ENCODE measurements around the gene CYP2C9. TPM values are rescaled to one million over a fixed set of nuclear protein-coding genes. Genes with fewer than 3 reads are reported as not detected.
A peak's percentile ranks its signal among the peaks of the same experiment; 100 is the strongest.

CYP2C9 gene
- total and polyA plus RNA-seq, 2 donors from 2014 or later, result 2.4 to 2.9 TPM

- peak in 1 of 5 donors; percentile 2 for DNase-seq
- Histone ChIP-seq H3K4me3 (ENCODE audit: low read length in 3 of 3) (no peak overlapping the region), H3K4me1 (ENCODE audit: control insufficient read depth in 2 of 3, insufficient read depth in 2 of 3, low read depth in 1 of 3, low read length in 3 of 3) (no peaks in the 10 kb centered on the region), H3K27me3 (ENCODE audit: control insufficient read depth, insufficient read depth, low read length) (no peaks in the 10 kb centered on the region), H3K27ac (ENCODE audit: low read depth in 2 of 2, low read length in 2 of 2) (no peak overlapping the region), H3K9ac (ENCODE audit: low read length in 3 of 3) (no peak overlapping the region), H3K36me3 (ENCODE audit: control insufficient read depth in 2 of 3, insufficient read depth in 3 of 3, low read length in 3 of 3) (no peaks in the 10 kb centered on the region), H3K9me3 (ENCODE audit: control insufficient read depth in 2 of 3, insufficient read depth in 1 of 3, low read length in 3 of 3) (peaks cover 0 to 4% (median 0%) of the 10 kb centered on the region in 3 donors)
- FAIRE-seq, result no peak
- intact Hi-C loops (cut with DNase I), result no loop called here
- TF ChIP-seq CTCF (IDR thresholded peaks at IDR 0.05; ENCODE audit: borderline replicate concordance, extremely low read depth, insufficient read depth), result no peak
These were observed 59.3 kb downstream of the CYP2C9 start for GRCh38 chr10:94997741-94998174.

- no peaks in the 10 kb centered on the region for H3K27me3 ChIP-seq (ENCODE audit: control insufficient read depth, insufficient read depth, low read length)
- no peaks in the 10 kb centered on the region for H3K36me3 ChIP-seq (ENCODE audit: control insufficient read depth in 2 of 3, insufficient read depth in 3 of 3, low read length in 3 of 3)
- no peak overlapping the region for H3K4me3 ChIP-seq (ENCODE audit: low read length in 3 of 3)
- no peak overlapping the region for H3K9ac ChIP-seq (ENCODE audit: low read length in 3 of 3)
- TF ChIP-seq CTCF (IDR thresholded peaks at IDR 0.05; ENCODE audit: borderline replicate concordance, extremely low read depth, insufficient read depth), result no peak
- H3K27ac ChIP-seq (ENCODE audit: low read depth in 2 of 2, low read length in 2 of 2), result no peak overlapping the region
- no peak for DNase-seq
- FAIRE-seq, result no peak
- no peaks in the 10 kb centered on the region for H3K4me1 ChIP-seq (ENCODE audit: control insufficient read depth in 2 of 3, insufficient read depth in 2 of 3, low read depth in 1 of 3, low read length in 3 of 3)
- no peaks in the 10 kb centered on the region for H3K9me3 ChIP-seq (ENCODE audit: control insufficient read depth in 2 of 3, insufficient read depth in 1 of 3, low read length in 3 of 3)
- intact Hi-C loops (cut with DNase I), result no loop called here
These were observed 88.0 kb downstream of the CYP2C9 start for GRCh38 chr10:95026461-95026860.

GRCh38 chr10:95031656-95032055 is 93.2 kb downstream of the CYP2C9 start:
- H3K27ac ChIP-seq (ENCODE audit: low read depth in 2 of 2, low read length in 2 of 2), result no peak overlapping the region
- no peak overlapping the region for H3K4me3 ChIP-seq (ENCODE audit: low read length in 3 of 3)
- no peaks in the 10 kb centered on the region for H3K9me3 ChIP-seq (ENCODE audit: control insufficient read depth in 2 of 3, insufficient read depth in 1 of 3, low read length in 3 of 3)
- H3K4me1 ChIP-seq (ENCODE audit: control insufficient read depth in 2 of 3, insufficient read depth in 2 of 3, low read depth in 1 of 3, low read length in 3 of 3), result no peaks in the 10 kb centered on the region
- FAIRE-seq (no peak), DNase-seq (no peak)
- no peaks in the 10 kb centered on the region for H3K36me3 ChIP-seq (ENCODE audit: control insufficient read depth in 2 of 3, insufficient read depth in 3 of 3, low read length in 3 of 3)
- TF ChIP-seq CTCF (IDR thresholded peaks at IDR 0.05; ENCODE audit: borderline replicate concordance, extremely low read depth, insufficient read depth), result no peak
- intact Hi-C loops (cut with DNase I), result no loop called here
- H3K9ac ChIP-seq (ENCODE audit: low read length in 3 of 3), result no peak overlapping the region
- H3K27me3 ChIP-seq (ENCODE audit: control insufficient read depth, insufficient read depth, low read length), result no peaks in the 10 kb centered on the region

- Histone ChIP-seq H3K4me1 (ENCODE audit: control insufficient read depth in 2 of 3, insufficient read depth in 2 of 3, low read depth in 1 of 3, low read length in 3 of 3) (no peaks in the 10 kb centered on the region), H3K27me3 (ENCODE audit: control insufficient read depth, insufficient read depth, low read length) (no peaks in the 10 kb centered on the region), H3K9me3 (ENCODE audit: control insufficient read depth in 2 of 3, insufficient read depth in 1 of 3, low read length in 3 of 3) (no peaks in the 10 kb centered on the region), H3K4me3 (ENCODE audit: low read length in 3 of 3) (no peak overlapping the region), H3K36me3 (ENCODE audit: control insufficient read depth in 2 of 3, insufficient read depth in 3 of 3, low read length in 3 of 3) (no peaks in the 10 kb centered on the region), H3K27ac (ENCODE audit: low read depth in 2 of 2, low read length in 2 of 2) (no peak overlapping the region), H3K9ac (ENCODE audit: low read length in 3 of 3) (no peak overlapping the region)
- TF ChIP-seq CTCF (IDR thresholded peaks at IDR 0.05; ENCODE audit: borderline replicate concordance, extremely low read depth, insufficient read depth), result no peak
- DNase-seq (no peak), FAIRE-seq (no peak)
- intact Hi-C loops (cut with DNase I), result no loop called here
These were observed 95.9 kb downstream of the CYP2C9 start for GRCh38 chr10:95034401-95034800.
